Left lung (tissue), 10 donors: ENCODE results near the gene PBXIP1. TPM values are rescaled to one million over a fixed set of nuclear protein-coding genes. Genes with fewer than 3 reads are reported as not detected.

Source experiments
- ATAC-seq: fragments of 200-7000 bp; cut with Tn5 transposase; one replicate; pipeline ENCODE4 v1.9.1; 2020; ENCODE audit warnings: moderate library complexity
- DNase-seq, 4 donors: peaks; one replicate each; pipeline ENCODE4 v3.0.0-alpha.2; 2013 to 2020
- H3K27ac ChIP-seq, 2 donors: fragments of 200-600 bp; sonication (generic) in 1 of 2; one replicate each; pipeline versions ENCODE4 v1.5.0 to v1.8.0; 2020 to 2021
- H3K27me3 ChIP-seq, 2 donors: fragments of 200-600 bp; sonication (generic) in 1 of 2; one replicate each; pipeline versions ENCODE4 v1.5.0 to v1.8.0; 2020 to 2021
- H3K36me3 ChIP-seq, 2 donors: fragments of 200-600 bp; sonication (generic) in 1 of 2; one replicate each; pipeline versions ENCODE4 v1.5.0 to v1.8.0; 2020 to 2021
- H3K4me1 ChIP-seq, 2 donors: fragments of 200-600 bp; one replicate each; pipeline ENCODE4 v1.8.0; 2021
- H3K4me3 ChIP-seq, 2 donors: fragments of 200-600 bp; sonication (generic) in 1 of 2; one replicate each; pipeline versions ENCODE4 v1.5.0 to v1.8.0; 2020 to 2021; ENCODE audit warnings: mild to moderate bottlenecking in 1 of 2
- H3K9me3 ChIP-seq, 2 donors: fragments of 200-600 bp; sonication (generic) in 1 of 2; one replicate each; pipeline versions ENCODE4 v1.5.0 to v1.8.0; 2020 to 2021
- intact Hi-C, 2 donors: fragments of 100-400 bp; cut with DNase I; formaldehyde crosslinking; loops; one replicate each; pipeline versions ENCODE4 v1.11.2 to v1.14.2; 2022
- polyA plus RNA-seq, 6 donors: library from polyadenylated mRNA; unstranded; fragments of 120-200 nt; gene quantifications; one replicate each; pipeline ENCODE4 v1.2.1, GENCODE V29; 2013; ENCODE audit not compliant: insufficient read length in 6 of 6
- total RNA-seq, 2 donors: library from RNA; stranded (reverse); fragmentation: NEBNext Ultra II Directional; extraction: Animal tissue kit (Norgen Biotek cat#: 25700); gene quantifications; one replicate each; pipeline ENCODE4 v1.2.1, GENCODE V29; 2021
- TF ChIP-seq, protein P1 (sequence below), 2 donors: fragments of 200-600 bp; sonication (generic) in 1 of 2; IDR thresholded peaks; one replicate each; pipeline versions ENCODE4 v1.5.0 to v1.8.0; 2021; ENCODE audit warnings: antibody characterized with exemption in 2 of 2
- donor health status: DM: no; HTN: yes; CAD: no.
- donor health status: DM: no; HTN: no; CAD: no.

Gene PBXIP1
- total and polyA plus RNA-seq, 8 donors, result 32.6 to 84.4 (median 79.1) TPM

DNA sequence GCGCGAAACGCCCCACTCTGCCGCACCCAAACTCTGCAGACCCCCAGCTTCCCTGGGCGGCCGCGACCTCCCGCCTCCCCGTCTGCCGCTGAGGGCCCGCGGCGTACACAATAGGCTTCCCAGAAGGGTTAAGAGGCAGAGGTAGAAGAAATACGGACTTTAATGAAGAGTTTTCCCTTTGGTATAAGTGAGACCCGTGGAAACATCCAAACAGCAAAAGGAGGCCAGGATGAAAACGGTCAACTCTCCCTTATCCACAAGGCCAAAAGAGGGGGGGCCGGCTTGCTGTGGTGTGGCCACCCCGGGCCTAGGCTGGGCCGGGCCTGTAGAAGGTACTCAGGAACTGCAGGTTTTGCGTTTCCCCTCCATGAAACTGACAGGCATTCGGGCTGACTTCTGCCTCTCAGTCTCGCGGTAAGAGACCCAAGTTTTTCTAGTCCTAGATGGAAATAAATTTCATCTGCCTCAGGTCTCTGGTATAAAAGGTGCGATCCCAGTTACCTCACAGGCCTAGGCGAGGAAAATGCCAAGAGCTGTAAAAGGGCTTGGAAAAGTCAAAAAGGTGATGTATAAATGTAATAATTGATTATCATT is 6.4 kb upstream of the PBXIP1 start:
- Histone ChIP-seq H3K27me3 (no peaks in the 10 kb centered on the region), H3K27ac (peak overlapping the region; percentile 97 to 98), H3K9me3 (no peaks in the 10 kb centered on the region), H3K4me3 (peak overlapping the region; percentile 79 to 90), H3K4me1 (peaks cover 14 to 59% of the 10 kb centered on the region in 2 donors), H3K36me3 (peaks cover 0 to 65% of the 10 kb centered on the region in 2 donors)
- ATAC-seq (peak; percentile 39), DNase-seq (no peak)
- TF ChIP-seq, protein P1, sequence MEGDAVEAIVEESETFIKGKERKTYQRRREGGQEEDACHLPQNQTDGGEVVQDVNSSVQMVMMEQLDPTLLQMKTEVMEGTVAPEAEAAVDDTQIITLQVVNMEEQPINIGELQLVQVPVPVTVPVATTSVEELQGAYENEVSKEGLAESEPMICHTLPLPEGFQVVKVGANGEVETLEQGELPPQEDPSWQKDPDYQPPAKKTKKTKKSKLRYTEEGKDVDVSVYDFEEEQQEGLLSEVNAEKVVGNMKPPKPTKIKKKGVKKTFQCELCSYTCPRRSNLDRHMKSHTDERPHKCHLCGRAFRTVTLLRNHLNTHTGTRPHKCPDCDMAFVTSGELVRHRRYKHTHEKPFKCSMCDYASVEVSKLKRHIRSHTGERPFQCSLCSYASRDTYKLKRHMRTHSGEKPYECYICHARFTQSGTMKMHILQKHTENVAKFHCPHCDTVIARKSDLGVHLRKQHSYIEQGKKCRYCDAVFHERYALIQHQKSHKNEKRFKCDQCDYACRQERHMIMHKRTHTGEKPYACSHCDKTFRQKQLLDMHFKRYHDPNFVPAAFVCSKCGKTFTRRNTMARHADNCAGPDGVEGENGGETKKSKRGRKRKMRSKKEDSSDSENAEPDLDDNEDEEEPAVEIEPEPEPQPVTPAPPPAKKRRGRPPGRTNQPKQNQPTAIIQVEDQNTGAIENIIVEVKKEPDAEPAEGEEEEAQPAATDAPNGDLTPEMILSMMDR (IDR thresholded peaks at IDR 0.05), result no peak
- intact Hi-C loops, result no loop called here

DNA sequence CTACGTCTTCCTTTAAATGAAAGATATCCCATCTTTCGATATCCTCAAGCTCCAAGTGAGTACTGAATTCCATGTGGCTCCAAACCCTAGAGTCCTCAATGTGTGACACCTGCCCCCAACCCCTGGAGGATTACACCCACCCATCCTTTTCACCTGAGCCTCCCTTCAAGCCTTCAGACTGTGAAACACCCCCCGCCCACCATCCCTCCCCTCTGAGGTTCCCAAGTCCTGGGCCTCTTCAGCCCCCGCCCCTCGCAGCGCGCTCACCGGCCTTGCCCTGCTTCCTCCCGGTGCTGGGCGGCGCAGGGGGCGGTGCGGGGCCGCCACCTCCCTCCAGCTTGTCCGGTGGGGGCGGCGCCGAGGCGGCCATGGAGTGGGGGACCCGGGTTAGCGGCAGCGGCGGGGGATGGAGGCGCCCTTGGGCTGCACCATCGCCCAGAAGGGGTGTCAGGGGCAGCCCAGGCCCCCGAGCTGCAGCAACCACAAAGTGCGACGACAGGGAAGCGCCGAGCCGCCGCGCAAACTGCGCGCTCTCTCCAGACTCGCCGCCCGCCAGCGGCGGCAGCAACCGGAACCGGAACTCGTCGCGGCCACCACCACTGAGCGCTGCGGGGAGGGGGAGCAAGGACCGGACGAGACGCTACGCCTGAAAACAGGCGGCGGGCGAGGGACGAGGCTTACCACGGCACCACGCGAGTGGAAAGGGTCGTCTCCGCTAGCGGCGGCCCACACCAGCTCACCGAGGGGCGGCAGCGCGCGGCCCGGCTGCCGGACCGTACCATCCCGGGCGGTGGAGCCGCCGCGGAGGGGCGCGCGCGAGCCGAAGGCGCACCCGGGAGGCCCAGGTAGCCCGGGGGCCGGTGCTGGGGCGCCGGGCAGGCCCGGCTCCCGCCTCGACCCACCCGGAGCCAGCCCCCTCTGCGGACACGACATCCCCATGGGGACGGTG is 5.6 kb upstream of the PBXIP1 start, which contains the start of gene PYGO2:
Gene PYGO2 (minus strand): TSS at position 576 of the 949 bp plus-strand sequence. CDS start 206 bp downstream, at position 370.
- ATAC-seq (peak; percentile 89), DNase-seq (peak; percentile 81 to 95 (median 82))
- peak within 1 kb of the TSS; percentile 97 to 98 for H3K27ac ChIP-seq
- TF ChIP-seq, protein P1 (IDR thresholded peaks at IDR 0.05), result peak; percentile 8 to 66
- no peaks in the 10 kb centered on the region for H3K27me3 ChIP-seq
- peaks cover 21 to 59% of the 10 kb centered on the region in 2 donors for H3K4me1 ChIP-seq
- H3K9me3 ChIP-seq, result no peaks in the 10 kb centered on the region
- peaks cover 0 to 57% of the 10 kb centered on the region in 2 donors for H3K36me3 ChIP-seq
- intact Hi-C loops, result no loop called here
- H3K4me3 ChIP-seq, result peak within 1 kb of the TSS; percentile 79 to 90

GRCh38 chr1:154960446-154961136 is 4.7 kb upstream of the PBXIP1 start:
- TF ChIP-seq, protein P1 (IDR thresholded peaks at IDR 0.05), result no peak
- Histone ChIP-seq H3K4me1 (peaks cover 25 to 61% of the 10 kb centered on the region in 2 donors), H3K36me3 (peaks cover 0 to 48% of the 10 kb centered on the region in 2 donors), H3K4me3 (peak overlapping the region; percentile 79 to 90), H3K27ac (peak overlapping the region; percentile 97 to 98), H3K27me3 (no peaks in the 10 kb centered on the region), H3K9me3 (no peaks in the 10 kb centered on the region)
- DNase-seq (no peak), ATAC-seq (no peak)
- intact Hi-C loops, result no loop called here

DNA sequence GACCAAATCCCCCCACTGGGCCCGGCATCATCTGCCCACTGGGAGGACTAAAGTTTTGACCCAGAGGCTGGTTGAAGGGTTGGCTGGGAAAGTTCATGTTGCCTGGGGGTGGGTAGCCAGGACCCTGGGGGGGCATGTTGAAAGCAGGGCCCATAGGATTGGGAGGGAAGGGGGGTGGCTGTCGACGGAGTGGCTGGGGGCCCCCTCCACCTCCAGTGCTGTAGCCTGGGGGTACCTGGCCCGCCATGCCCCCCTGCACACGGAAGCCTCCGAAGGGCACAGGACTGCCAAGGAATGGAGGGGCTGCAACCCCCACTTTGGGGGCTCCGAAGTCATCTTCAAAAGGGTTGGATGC is 3.5 kb upstream of the PBXIP1 start:
- H3K27ac ChIP-seq, result no peak overlapping the region
- intact Hi-C loops, result loop anchor here in 1 of 2 donors (10.0 kb wide), 1 partner anchor 105 kb away; the partner anchor contains the start of gene EFNA4
- TF ChIP-seq, protein P1 (IDR thresholded peaks at IDR 0.05), result no peak
- H3K27me3 ChIP-seq, result no peaks in the 10 kb centered on the region
- peaks cover 0 to 36% of the 10 kb centered on the region in 2 donors for H3K36me3 ChIP-seq
- H3K4me1 ChIP-seq, result peaks cover 36 to 73% of the 10 kb centered on the region in 2 donors
- no peak for DNase-seq
- H3K4me3 ChIP-seq, result no peak overlapping the region
- H3K9me3 ChIP-seq, result no peaks in the 10 kb centered on the region
- ATAC-seq, result no peak
